Activated CD8-positive, alpha-beta memory T cell treated with anti-CD3 and anti-CD28 coated beads for 24 hours (primary cell): ENCODE measurements around the gene RNASEH2A.
"Not testable (repeated sequence)": the region's sequence is repeated elsewhere in the genome, so short reads cannot be mapped to it uniquely, and the experiment has no call there.

Experiments
- DNase-seq: peaks from one replicate; pipeline ENCODE4 v3.0.0-alpha.2; 2020

The RNASEH2A gene

GRCh38 chr19:12834566-12834943, 28.2 kb downstream of the RNASEH2A start, which contains the start of gene RTBDN:
Gene RTBDN, minus strand, starts transcription at chr19:12834579. Its CDS starts 4,600 bp downstream, at chr19:12829979.
- peak; percentile 57 for DNase-seq

DNA sequence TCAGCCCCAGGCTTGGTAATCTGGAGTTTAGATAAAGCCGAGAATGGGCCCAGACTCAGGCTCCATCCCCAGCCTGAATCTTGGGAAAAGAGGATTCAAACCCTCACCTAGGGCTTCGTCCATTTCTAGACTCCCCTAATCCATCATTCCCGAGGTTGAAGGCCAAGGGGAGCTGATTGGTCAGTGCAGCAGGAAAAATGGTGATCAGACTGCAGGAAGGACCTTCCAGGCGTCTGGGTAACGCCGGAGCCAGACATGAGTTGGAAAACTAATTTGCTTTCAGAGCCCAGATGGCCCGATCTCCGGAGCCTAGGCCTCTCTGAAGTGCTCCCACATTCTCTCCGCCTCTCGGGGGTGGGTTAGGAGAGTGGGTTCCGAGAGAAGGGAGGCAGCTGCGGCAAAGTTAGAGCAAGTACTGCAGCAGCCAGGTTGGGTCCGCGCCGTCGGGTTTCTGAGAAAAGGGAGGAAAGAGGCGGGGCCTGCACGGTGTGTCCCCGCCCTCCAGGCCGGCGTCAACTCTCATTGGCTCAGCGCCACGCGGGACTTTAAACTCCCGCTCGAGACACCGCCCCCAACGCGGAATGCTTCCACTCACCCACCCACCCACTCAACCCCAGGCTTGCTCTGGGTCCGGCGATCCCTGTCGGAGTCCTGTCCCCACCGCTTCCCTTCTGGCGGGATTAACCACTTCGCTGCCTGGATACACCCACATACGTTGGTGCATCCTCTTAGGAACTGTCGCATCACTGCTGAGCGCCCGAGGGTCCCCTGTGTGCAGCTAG, 28.8 kb downstream of the RNASEH2A start:
- peak; percentile 60 for DNase-seq

GRCh38 chr19:12836529-12836863, 30.1 kb downstream of the RNASEH2A start:
- DNase-seq, result no peak

DNA sequence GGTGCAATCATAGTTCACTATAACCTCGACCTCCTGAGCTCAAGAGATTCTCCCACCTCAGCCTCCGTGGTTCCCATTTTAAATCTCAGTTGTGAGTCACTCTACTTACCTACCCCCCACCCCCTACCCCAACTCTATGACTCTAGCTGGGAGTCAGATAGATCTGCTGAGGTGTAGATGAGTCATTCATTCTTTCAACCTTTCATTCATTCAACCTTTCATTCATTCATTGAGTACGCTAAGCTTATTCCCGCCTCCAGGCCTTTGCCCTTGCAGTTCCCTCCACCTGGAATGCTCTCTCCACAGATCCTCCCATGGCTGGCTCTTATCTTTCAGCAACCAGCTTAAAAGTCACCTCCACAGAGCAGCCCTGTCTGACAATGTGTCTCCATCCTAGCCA, 30.8 kb downstream of the RNASEH2A start:
- DNase-seq, result no peak

DNA sequence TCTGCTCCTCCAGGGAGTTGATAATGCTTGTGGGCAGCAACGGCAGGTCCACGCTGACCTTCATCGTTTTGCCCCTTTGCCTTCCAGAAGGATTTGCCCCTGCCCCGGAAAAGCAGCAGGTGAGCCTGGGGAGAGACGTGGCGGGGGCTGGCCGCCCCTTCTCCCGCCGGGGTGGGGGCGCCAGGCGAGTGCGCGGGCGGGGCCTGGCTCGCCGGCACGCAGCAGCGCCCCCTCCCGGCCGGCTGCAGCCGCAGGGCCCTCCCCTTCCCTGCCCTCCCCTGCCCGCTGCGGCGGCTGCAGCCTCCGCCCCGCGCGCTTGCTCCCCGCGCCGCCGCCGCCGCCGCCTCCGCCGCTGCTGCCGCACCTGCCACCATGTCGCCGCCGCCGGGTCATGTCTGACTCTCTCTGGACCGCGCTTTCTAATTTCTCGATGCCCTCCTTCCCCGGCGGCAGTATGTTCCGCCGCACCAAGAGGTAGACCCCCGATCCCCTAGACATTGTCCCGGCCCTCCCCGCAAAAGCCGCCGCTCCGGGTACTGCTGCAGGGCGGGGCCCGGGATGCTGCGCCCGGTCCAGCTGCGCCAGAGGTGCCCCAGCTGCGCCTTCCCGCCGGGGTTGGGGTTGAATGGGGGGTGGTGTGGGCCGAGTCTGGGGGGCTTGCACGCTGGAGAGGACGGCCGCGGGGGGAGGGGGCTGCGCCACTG, 31.9 kb downstream of the RNASEH2A start, which contains the start of gene MAST1:
MAST1 (plus strand) TSS at position 334 of the 704 bp plus-strand sequence; CDS start at position 392, 58 bp downstream.
- peak; percentile 74 for DNase-seq

DNA sequence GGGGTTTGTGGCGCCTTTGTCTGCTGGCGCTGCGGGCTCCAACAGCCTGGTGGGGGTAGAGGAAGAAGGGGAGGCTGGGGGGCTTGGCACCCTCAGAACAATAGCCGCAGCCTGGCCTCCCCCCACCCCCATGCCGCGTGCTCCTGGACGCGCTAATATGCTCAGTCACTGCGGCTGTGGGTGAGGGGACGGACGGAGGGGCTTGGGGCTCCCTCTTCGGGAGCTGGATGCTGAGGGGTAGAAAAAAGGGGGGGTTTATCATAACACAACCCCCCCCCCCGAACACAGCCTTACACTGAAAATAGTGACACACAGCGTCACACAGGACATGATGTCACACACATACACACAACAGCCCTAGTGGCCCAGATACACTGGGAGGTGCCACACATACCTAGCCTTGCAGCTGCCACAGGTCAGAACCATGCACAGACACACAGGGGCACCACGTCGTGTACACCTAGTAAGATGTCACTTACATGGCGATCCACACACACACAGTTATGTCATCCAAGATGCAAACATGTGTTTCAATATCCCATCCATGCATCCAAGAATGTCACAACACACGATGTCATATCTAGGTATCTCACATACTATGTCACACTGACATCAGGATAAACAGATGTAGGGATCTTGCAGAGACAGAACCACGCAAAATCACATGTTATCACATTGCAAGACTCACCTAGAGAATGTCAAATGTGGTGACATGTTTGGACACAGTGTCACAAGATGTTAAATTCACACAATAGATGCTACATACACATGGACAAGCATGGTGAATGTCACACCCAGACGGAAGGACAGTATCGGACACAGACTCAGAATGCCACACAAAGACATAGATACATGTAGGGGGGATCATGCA, 32.7 kb downstream of the RNASEH2A start:
- no peak for DNase-seq

- peak; percentile 67 for DNase-seq
Measured at GRCh38 chr19:12840091-12841079, 34.0 kb downstream of the RNASEH2A start.

DNA sequence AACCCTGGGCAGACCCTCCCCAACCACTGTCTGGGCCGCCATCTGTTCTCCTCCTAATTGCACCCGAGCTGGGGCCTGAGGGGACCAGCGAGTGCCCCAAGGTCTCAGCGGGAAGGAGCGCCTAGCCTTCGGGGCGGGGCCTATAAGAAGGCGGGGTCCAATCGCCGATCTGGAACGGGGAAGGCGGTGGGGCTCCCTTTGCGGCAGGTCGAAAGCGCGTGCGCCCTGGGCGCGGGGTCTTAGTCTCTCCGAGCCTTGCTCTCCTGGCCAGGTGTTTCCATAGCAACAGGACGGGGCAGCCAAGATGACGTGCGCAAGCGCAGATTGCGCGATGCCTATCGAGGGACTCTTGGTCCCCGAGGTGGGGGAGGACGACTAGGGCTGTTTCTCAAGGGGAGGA, 34.7 kb downstream of the RNASEH2A start:
- peak; percentile 66 for DNase-seq

DNA sequence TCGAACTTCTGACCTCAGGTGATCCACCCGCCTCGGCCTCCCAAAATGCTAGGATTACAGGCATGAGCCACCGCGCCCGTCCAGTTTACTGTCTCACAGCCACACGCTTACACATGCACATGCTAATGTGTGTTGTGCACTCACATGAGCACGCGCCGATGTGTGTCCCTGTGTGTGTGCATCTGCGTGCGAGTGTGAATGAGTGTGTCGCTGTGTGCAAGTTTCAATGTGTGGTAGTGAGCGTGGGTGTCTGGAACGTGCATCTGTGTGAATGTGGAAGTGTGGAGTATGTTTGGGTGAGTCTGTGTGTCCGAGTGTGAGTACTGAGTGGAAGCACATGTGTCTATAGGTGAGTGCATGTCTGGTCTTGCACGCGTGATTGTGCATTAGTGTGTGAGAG, 36.1 kb downstream of the RNASEH2A start:
- DNase-seq, result no peak

DNA sequence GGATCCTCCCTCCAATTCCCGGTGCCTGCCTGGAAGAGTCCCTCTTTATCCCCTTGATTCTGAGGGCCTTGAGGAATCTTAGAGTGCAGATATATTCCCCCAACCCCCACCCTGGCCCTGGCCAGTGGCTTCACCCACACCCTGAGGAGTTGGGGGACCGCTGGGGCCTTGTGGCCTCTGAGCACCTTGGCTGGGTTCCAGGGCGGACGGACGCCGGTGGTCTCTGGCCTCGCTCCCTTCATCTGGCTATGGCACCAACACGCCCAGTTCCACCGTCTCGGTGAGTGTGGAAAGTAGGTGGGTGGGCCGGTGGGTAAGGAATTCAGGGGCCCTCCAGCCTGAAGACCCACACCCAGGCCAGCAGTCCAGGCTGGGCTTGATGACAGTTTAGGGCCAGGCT, 36.9 kb downstream of the RNASEH2A start:
- DNase-seq, result no peak

GRCh38 chr19:12843999-12844732, 37.8 kb downstream of the RNASEH2A start:
- no peak for DNase-seq

GRCh38 chr19:12846613-12847012, 40.2 kb downstream of the RNASEH2A start:
- DNase-seq, result not testable (repeated sequence)

- DNase-seq, result peak; percentile 97
Measured at GRCh38 chr19:12847159-12848139, 41.1 kb downstream of the RNASEH2A start.

- no peak for DNase-seq
Measured at GRCh38 chr19:12856653-12857052, 50.3 kb downstream of the RNASEH2A start.

- no peak for DNase-seq
Measured at GRCh38 chr19:12858041-12858928, 51.9 kb downstream of the RNASEH2A start.

- DNase-seq, result no peak
Measured at GRCh38 chr19:12859546-12859945, 53.2 kb downstream of the RNASEH2A start.
